CD4-positive, CD25-positive, alpha-beta regulatory T cell (primary cell): Measurements from ENCODE around the gene PRKCA. TPM values are rescaled to one million over a fixed set of nuclear protein-coding genes. Genes with fewer than 3 reads are reported as not detected.

Source experiments
- ATAC-seq, 2 donors: fragments of 150-1000 bp; cut with Tn5 transposase; one replicate each; pipeline ENCODE4 v1.10.0; 2021; ENCODE audit warnings: low read depth in 2 of 2, moderate number of reproducible peaks in 2 of 2, moderate library complexity in 1 of 2
- DNase-seq, 3 donors: peaks; one replicate each; pipeline versions ENCODE4 v3.0.0 to v3.0.0-alpha.2; 2012 to 2022; ENCODE audit warnings: mixed read lengths in 1 of 3
- H3K27ac ChIP-seq: one replicate; pipeline ENCODE4 v1.7.0; 2013; ENCODE audit warnings: mild to moderate bottlenecking, low read length; ENCODE audit not compliant: insufficient read depth, poor library complexity, severe bottlenecking
- H3K27me3 ChIP-seq: one replicate; pipeline ENCODE4 v1.7.0; 2013; ENCODE audit warnings: low read length; ENCODE audit not compliant: control insufficient read depth, insufficient read depth
- H3K36me3 ChIP-seq: one replicate; pipeline ENCODE4 v1.7.0; 2013; ENCODE audit warnings: mild to moderate bottlenecking, low read length, moderate library complexity; ENCODE audit not compliant: control insufficient read depth, insufficient read depth
- H3K4me1 ChIP-seq: 2 replicates; pipeline ENCODE4 v1.7.0; 2013; ENCODE audit warnings: mild to moderate bottlenecking, low read length; ENCODE audit not compliant: insufficient read depth, control insufficient read depth, poor library complexity, severe bottlenecking
- H3K4me3 ChIP-seq: one replicate; pipeline ENCODE4 v1.7.0; 2013; ENCODE audit warnings: low read depth, mild to moderate bottlenecking, low read length, moderate library complexity
- H3K9me3 ChIP-seq, 2 experiments: 1 replicate in 1 of 2; 2 replicates in 1 of 2; pipeline ENCODE4 v1.7.0; 2013; ENCODE audit warnings: low read length in 2 of 2, mild to moderate bottlenecking in 1 of 2, moderate library complexity in 1 of 2; ENCODE audit not compliant: control insufficient read depth in 2 of 2
- H3K27ac Mint-ChIP-seq, 3 donors: one replicate each; pipeline ENCODE4 v1.8.0; 2020 to 2022; ENCODE audit warnings: mild to moderate bottlenecking in 3 of 3, mixed read lengths in 3 of 3, moderate library complexity in 2 of 3
- H3K27me3 Mint-ChIP-seq: one replicate; pipeline ENCODE4 v1.8.0; 2022; ENCODE audit warnings: mild to moderate bottlenecking, mixed read lengths
- H3K36me3 Mint-ChIP-seq: one replicate; pipeline ENCODE4 v1.8.0; 2020; ENCODE audit warnings: mixed read lengths
- H3K4me1 Mint-ChIP-seq, 4 donors: one replicate each; pipeline ENCODE4 v1.8.0; 2020 to 2022; ENCODE audit warnings: mixed read lengths in 4 of 4, mild to moderate bottlenecking in 1 of 4
- H3K4me3 Mint-ChIP-seq, 4 donors: one replicate each; pipeline ENCODE4 v1.8.0; 2020 to 2022; ENCODE audit warnings: mild to moderate bottlenecking in 4 of 4, mixed read lengths in 4 of 4, moderate library complexity in 3 of 4
- H3K9me3 Mint-ChIP-seq, 7 donors: one replicate each; pipeline ENCODE4 v1.8.0; 2020 to 2022; ENCODE audit warnings: mixed read lengths in 7 of 7, mild to moderate bottlenecking in 3 of 7, moderate library complexity in 2 of 7
- polyA plus RNA-seq, 4 donors: library from polyadenylated mRNA; unstranded; fragments of 300-500 nt; fragmentation: Illumina TruSeq; gene quantifications; one replicate each; pipeline ENCODE4 v1.2.3, GENCODE V29; 2021
- total RNA-seq: library from RNA; stranded (reverse); gene quantifications from one replicate; pipeline ENCODE4 v1.2.3, GENCODE V29; 2022

Gene PRKCA
- total and polyA plus RNA-seq, 5 donors from 2014 or later: 0.60 to 84.0 (median 2.0) TPM

GRCh38 chr17:66752411-66752810 lies 450.0 kb downstream of the PRKCA start:
- no peaks in the 10 kb centered on the region for H3K9me3 Mint-ChIP-seq

GRCh38 chr17:66753126-66753920 lies 450.9 kb downstream of the PRKCA start:
- peaks cover 55% of the 10 kb centered on the region for H3K36me3 Mint-ChIP-seq
- H3K27me3 Mint-ChIP-seq: no peaks in the 10 kb centered on the region
- peaks cover 19% of the 10 kb centered on the region for H3K36me3 ChIP-seq

More at GRCh38 chr17:66752411-66752810, 450.0 kb downstream of the PRKCA start:
- Mint-ChIP-seq H3K27me3 (no peaks in the 10 kb centered on the region), H3K4me1 (peaks cover 0 to 2% (median 0%) of the 10 kb centered on the region in 4 donors), H3K4me3 (no peak overlapping the region), H3K36me3 (peaks cover 59% of the 10 kb centered on the region), H3K27ac (no peak overlapping the region)
- ATAC-seq (no peak), DNase-seq (no peak)
- Histone ChIP-seq H3K4me3 (no peak overlapping the region), H3K9me3 (no peaks in the 10 kb centered on the region), H3K36me3 (peaks cover 19% of the 10 kb centered on the region), H3K27me3 (no peaks in the 10 kb centered on the region), H3K4me1 (no peaks in the 10 kb centered on the region), H3K27ac (no peak overlapping the region)

GRCh38 chr17:66755101-66755943 lies 452.9 kb downstream of the PRKCA start:
- Mint-ChIP-seq H3K9me3 (no peaks in the 10 kb centered on the region), H3K27me3 (no peaks in the 10 kb centered on the region), H3K36me3 (peaks cover 43% of the 10 kb centered on the region), H3K4me1 (peaks cover 0 to 4% (median 0%) of the 10 kb centered on the region in 4 donors), H3K27ac (no peak overlapping the region), H3K4me3 (no peak overlapping the region)
- Histone ChIP-seq H3K36me3 (peaks cover 18% of the 10 kb centered on the region), H3K27ac (no peak overlapping the region), H3K4me3 (no peak overlapping the region), H3K4me1 (no peaks in the 10 kb centered on the region), H3K27me3 (no peaks in the 10 kb centered on the region), H3K9me3 (no peaks in the 10 kb centered on the region)
- DNase-seq (no peak), ATAC-seq (no peak)

More at GRCh38 chr17:66753126-66753920, 450.9 kb downstream of the PRKCA start:
- ATAC-seq: no peak
- Mint-ChIP-seq H3K27ac (no peak overlapping the region), H3K4me3 (no peak overlapping the region), H3K9me3 (no peaks in the 10 kb centered on the region), H3K4me1 (peaks cover 0 to 2% (median 0%) of the 10 kb centered on the region in 4 donors)
- H3K9me3 ChIP-seq: no peaks in the 10 kb centered on the region
- H3K27me3 ChIP-seq: no peaks in the 10 kb centered on the region
- no peak for DNase-seq
- no peak overlapping the region for H3K27ac ChIP-seq
- no peaks in the 10 kb centered on the region for H3K4me1 ChIP-seq
- H3K4me3 ChIP-seq: no peak overlapping the region

- H3K36me3 Mint-ChIP-seq: peaks cover 42% of the 10 kb centered on the region
- no peak overlapping the region for H3K4me3 Mint-ChIP-seq
These were observed 453.5 kb downstream of the PRKCA start for GRCh38 chr17:66755944-66756290.

GRCh38 chr17:66760324-66760723 lies 457.9 kb downstream of the PRKCA start:
- H3K9me3 ChIP-seq: no peaks in the 10 kb centered on the region
- no peaks in the 10 kb centered on the region for H3K27me3 Mint-ChIP-seq
- H3K36me3 Mint-ChIP-seq: peaks cover 20% of the 10 kb centered on the region
- H3K36me3 ChIP-seq: no peaks in the 10 kb centered on the region
- no peaks in the 10 kb centered on the region for H3K4me1 ChIP-seq
- no peaks in the 10 kb centered on the region for H3K27me3 ChIP-seq
- peak overlapping the region in 1 of 3 donors; percentile 32 for H3K27ac Mint-ChIP-seq
- DNase-seq: no peak
- H3K4me3 Mint-ChIP-seq: no peak overlapping the region
- no peaks in the 10 kb centered on the region for H3K9me3 Mint-ChIP-seq
- no peak overlapping the region for H3K27ac ChIP-seq
- H3K4me3 ChIP-seq: no peak overlapping the region
- peaks cover 0 to 6% (median 0%) of the 10 kb centered on the region in 4 donors for H3K4me1 Mint-ChIP-seq
- ATAC-seq: no peak

More at GRCh38 chr17:66755944-66756290, 453.5 kb downstream of the PRKCA start:
- Histone ChIP-seq H3K4me3 (no peak overlapping the region), H3K36me3 (peaks cover 13% of the 10 kb centered on the region), H3K27me3 (no peaks in the 10 kb centered on the region), H3K27ac (no peak overlapping the region), H3K4me1 (no peaks in the 10 kb centered on the region), H3K9me3 (no peaks in the 10 kb centered on the region)
- DNase-seq (no peak), ATAC-seq (no peak)
- H3K9me3 Mint-ChIP-seq: no peaks in the 10 kb centered on the region
- H3K4me1 Mint-ChIP-seq: peaks cover 0 to 6% (median 0%) of the 10 kb centered on the region in 4 donors
- H3K27me3 Mint-ChIP-seq: no peaks in the 10 kb centered on the region
- no peak overlapping the region for H3K27ac Mint-ChIP-seq

- Mint-ChIP-seq H3K27me3 (no peaks in the 10 kb centered on the region), H3K9me3 (no peaks in the 10 kb centered on the region), H3K4me1 (peaks cover 0 to 9% (median 2%) of the 10 kb centered on the region in 4 donors), H3K27ac (no peak overlapping the region), H3K4me3 (no peak overlapping the region), H3K36me3 (peaks cover 7% of the 10 kb centered on the region)
- H3K36me3 ChIP-seq: no peaks in the 10 kb centered on the region
- H3K9me3 ChIP-seq: no peaks in the 10 kb centered on the region
- ATAC-seq (no peak), DNase-seq (no peak)
- no peaks in the 10 kb centered on the region for H3K4me1 ChIP-seq
- no peak overlapping the region for H3K27ac ChIP-seq
- no peak overlapping the region for H3K4me3 ChIP-seq
- no peaks in the 10 kb centered on the region for H3K27me3 ChIP-seq
These were observed 459.9 kb downstream of the PRKCA start for GRCh38 chr17:66762276-66762675.

- no peaks in the 10 kb centered on the region for H3K27me3 ChIP-seq
- ATAC-seq: no peak
- no peak for DNase-seq
- Mint-ChIP-seq H3K36me3 (peaks cover 9% of the 10 kb centered on the region), H3K27ac (peak overlapping the region in 1 of 3 donors; percentile 67), H3K4me3 (no peak overlapping the region), H3K9me3 (no peaks in the 10 kb centered on the region), H3K27me3 (no peaks in the 10 kb centered on the region), H3K4me1 (peaks cover 0 to 12% (median 4%) of the 10 kb centered on the region in 4 donors)
- H3K9me3 ChIP-seq: no peaks in the 10 kb centered on the region
- no peaks in the 10 kb centered on the region for H3K4me1 ChIP-seq
- no peak overlapping the region for H3K27ac ChIP-seq
- H3K4me3 ChIP-seq: no peak overlapping the region
- H3K36me3 ChIP-seq: no peaks in the 10 kb centered on the region
These were observed 460.6 kb downstream of the PRKCA start for GRCh38 chr17:66763056-66763455.
